Ovary (tissue), 9 donors: Measurements from ENCODE around the gene LSM14B. TPM values are rescaled to one million over a fixed set of nuclear protein-coding genes. Genes with fewer than 3 reads are reported as not detected.
A peak's percentile ranks its signal among the peaks of the same experiment; 100 is the strongest.

Experiments
- DNase-seq, 5 donors: peaks; one replicate each; pipeline ENCODE4 v3.0.0-alpha.2; 2019 to 2020
- H3K27ac ChIP-seq, 2 donors: fragments of 200-600 bp; one replicate each; pipeline versions ENCODE4 v1.5.1 to v1.8.0; 2019 to 2022
- H3K27me3 ChIP-seq: fragments of 200-600 bp; one replicate; pipeline ENCODE4 v1.8.0; 2022
- H3K36me3 ChIP-seq: fragments of 200-600 bp; sonication (generic); one replicate; pipeline ENCODE4 v1.5.1; 2019
- H3K4me1 ChIP-seq: one replicate; pipeline ENCODE4 v1.8.1; 2013; ENCODE audit warnings: mild to moderate bottlenecking, moderate library complexity; ENCODE audit not compliant: insufficient read depth
- H3K4me3 ChIP-seq: fragments of 200-600 bp; sonication (generic); one replicate; pipeline ENCODE4 v1.5.1; 2017
- H3K9me3 ChIP-seq, 2 donors: fragments of 200-600 bp in 1 of 2; sonication (generic) in 1 of 2; one replicate each; pipeline versions ENCODE4 v1.5.1 to v1.8.1; 2013 to 2019; ENCODE audit warnings: mild to moderate bottlenecking in 1 of 2, moderate library complexity in 1 of 2
- CTCF ChIP-seq, 3 donors: fragments of 450-650 bp in 2 of 3; fragments of 200-600 bp in 1 of 3; IDR thresholded peaks; one replicate each; pipeline versions ENCODE4 v1.5.1 to v1.8.0; 2016 to 2022; ENCODE audit warnings: antibody characterized with exemption in 3 of 3, mild to moderate bottlenecking in 1 of 3
- EP300 ChIP-seq: sonication (generic); formaldehyde crosslinking; IDR thresholded peaks from one replicate; pipeline ENCODE4 v1.6.1; 2017; ENCODE audit warnings: antibody characterized with exemption
- POLR2A ChIP-seq: fragments of 450-650 bp; IDR thresholded peaks from one replicate; pipeline ENCODE4 v1.6.1; 2017; ENCODE audit warnings: antibody characterized with exemption, mild to moderate bottlenecking, moderate library complexity
- WGBS, 3 donors: extraction: QIAGEN DNeasy Blood & Tissue Kit in 1 of 3; methylation state at CpG; one replicate each; pipeline versions ENCODE4 v1.1.5 to v1.1.7; 2013 to 2017; 5-methylcytosine and 5-hydroxymethylcytosine counted together
- intact Hi-C, 4 donors: fragments of 100-400 bp; cut with DNase I; formaldehyde crosslinking; loops; one replicate each; pipeline versions ENCODE4 v1.11.0 to v1.15.1; 2022 to 2023
- polyA plus RNA-seq, 2 donors: library from polyadenylated mRNA; stranded (reverse); fragments of 200-250 nt in 1 of 2; fragments of 350-450 nt in 1 of 2; fragmentation: Illumina TruSeq in 1 of 2; extraction: RNeasy Lipid Tissue Mini Kit (QIAGEN cat#74804) in 1 of 2; gene quantifications; one replicate each; pipeline ENCODE4 v1.2.3, GENCODE V29; 2013 to 2014
- total RNA-seq, 7 donors: library from RNA; depleted of rRNA in 2 of 7; stranded (reverse); fragments of >200 nt in 2 of 7; fragmentation: NEBNext Ultra II Directional in 3 of 7; extraction: Animal tissue kit (Norgen Biotek cat#: 25700) in 3 of 7; gene quantifications; one replicate each; pipeline versions ENCODE4 v1.1.0 to v1.2.4, GENCODE V29; 2016 to 2023
- donor health status: DM: no; HTN: no; CAD: no; lungs with moderate emphysema.
- donor health status: DM: no; HTN: no; CAD: no.
- donor health status: Bipolar disorder and iron deficiency.
- donor health status: DM: yes; HTN: yes; CAD: no.
- donor health status: DM: no; HTN: no; CAD: no.
- donor health status: DM: yes; HTN: yes; CAD: no.

The LSM14B gene
- total and polyA plus RNA-seq, 9 donors: 21.5 to 62.2 (median 55.5) TPM

- Histone ChIP-seq H3K36me3 (no peaks in the 10 kb centered on the region), H3K27me3 (no peaks in the 10 kb centered on the region), H3K4me1 (no peaks in the 10 kb centered on the region), H3K27ac (no peak overlapping the region), H3K9me3 (no peaks in the 10 kb centered on the region), H3K4me3 (no peak overlapping the region)
- WGBS, 3 donors: 94% methylated on average over 25 of the region's 25 CpGs
- intact Hi-C loops: no loop called here
- no peak for TF ChIP-seq EP300
- no peak for TF ChIP-seq POLR2A
- no peak for TF ChIP-seq CTCF (IDR thresholded peaks at IDR 0.05)
- no peak for DNase-seq
Observed at GRCh38 chr20:62163485-62163865, 41.2 kb downstream of the LSM14B start.

- no peaks in the 10 kb centered on the region for H3K4me1 ChIP-seq
- no peak for TF ChIP-seq EP300
- no peak for TF ChIP-seq POLR2A
- no peak for TF ChIP-seq CTCF (IDR thresholded peaks at IDR 0.05)
- no peaks in the 10 kb centered on the region for H3K36me3 ChIP-seq
- no peak overlapping the region for H3K4me3 ChIP-seq
- H3K27ac ChIP-seq: no peak overlapping the region
- H3K27me3 ChIP-seq: no peaks in the 10 kb centered on the region
- DNase-seq: no peak
- 91 to 94% (median 92%) methylated on average over 25 to 29 of the region's 29 CpGs for WGBS, 3 donors
- intact Hi-C loops: no loop called here
- no peaks in the 10 kb centered on the region for H3K9me3 ChIP-seq
Observed at GRCh38 chr20:62163986-62164762, 41.9 kb downstream of the LSM14B start.

GRCh38 chr20:62164879-62165761, 42.8 kb downstream of the LSM14B start:
- no peaks in the 10 kb centered on the region for H3K27me3 ChIP-seq
- DNase-seq: no peak
- intact Hi-C loops: no loop called here
- H3K4me3 ChIP-seq: no peak overlapping the region
- no peak overlapping the region for H3K27ac ChIP-seq
- no peaks in the 10 kb centered on the region for H3K9me3 ChIP-seq
- TF ChIP-seq EP300 (no peak), CTCF (IDR thresholded peaks at IDR 0.05) (no peak), POLR2A (no peak)
- WGBS, 3 donors: 90 to 94% (median 92%) methylated on average over 41 of the region's 41 CpGs
- H3K36me3 ChIP-seq: no peaks in the 10 kb centered on the region
- H3K4me1 ChIP-seq: no peaks in the 10 kb centered on the region

- intact Hi-C loops: no loop called here
- no peaks in the 10 kb centered on the region for H3K9me3 ChIP-seq
- no peaks in the 10 kb centered on the region for H3K4me1 ChIP-seq
- no peaks in the 10 kb centered on the region for H3K36me3 ChIP-seq
- WGBS, 3 donors: 79 to 88% (median 81%) methylated on average over 19 to 25 of the region's 25 CpGs
- no peaks in the 10 kb centered on the region for H3K27me3 ChIP-seq
- no peak overlapping the region for H3K27ac ChIP-seq
- DNase-seq: peak in 1 of 5 donors; percentile 48
- H3K4me3 ChIP-seq: no peak overlapping the region
- TF ChIP-seq EP300 (no peak), POLR2A (no peak), CTCF (IDR thresholded peaks at IDR 0.05) (no peak)
Observed at GRCh38 chr20:62165762-62166399, 43.6 kb downstream of the LSM14B start.
